ENCODE data around the gene FBRS. TPM values are rescaled to one million over a fixed set of nuclear protein-coding genes. Genes with fewer than 3 reads are reported as not detected.

FBRS gene
- total and polyA plus RNA-seq, 10 of the 15 experiments (the other 5 are each of a cell fraction or from before 2014, with no cell fraction given) = 0.45 to 87.6 (median 14.6) TPM

DNA sequence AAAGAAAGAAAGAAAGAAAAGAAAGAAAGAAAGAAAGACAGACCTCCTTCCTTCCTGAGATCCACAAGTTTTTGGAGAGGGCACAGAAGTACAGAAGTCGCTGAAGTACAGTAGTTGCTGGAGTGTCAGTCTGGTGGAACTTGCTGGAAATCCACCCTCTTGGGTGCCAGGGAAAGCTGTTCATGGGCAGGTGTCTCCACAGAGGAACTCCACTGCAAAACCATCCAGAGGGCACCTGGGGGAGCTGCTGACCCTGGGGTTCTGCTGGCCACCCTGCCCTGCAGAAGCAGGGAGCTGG is 11.0 kb upstream of the FBRS start:
- no TSS peak for BruUV-seq (replicated peaks)
- Histone ChIP-seq H3K27ac (ENCODE audit: control insufficient read depth, insufficient read depth) (no peak overlapping the region), H3K27me3 (replicated peaks in 1 of 2; ENCODE audit: control insufficient read depth in 2 of 2, insufficient read depth in 2 of 2, low read length in 1 of 2) (no peaks in the 10 kb centered on the region), H3K9ac (ENCODE audit: control insufficient read depth, insufficient read depth, low read length) (no peak overlapping the region), H2AFZ (ENCODE audit: control insufficient read depth, low read depth, low read length) (no peak overlapping the region), H3K79me2 (ENCODE audit: control insufficient read depth, insufficient read depth, low read length) (peaks cover 13% of the 10 kb centered on the region), H3K9me3 (replicated peaks; ENCODE audit: control insufficient read depth, insufficient read depth, low read length) (no peaks in the 10 kb centered on the region), H3K4me2 (ENCODE audit: control insufficient read depth, insufficient read depth) (no peak overlapping the region), H4K20me1 (ENCODE audit: control insufficient read depth, insufficient read depth) (no peaks in the 10 kb centered on the region), H3K4me3 (no peak overlapping the region), H3K36me3 (ENCODE audit: control insufficient read depth in 2 of 2, insufficient read depth in 2 of 2, low read length in 1 of 2) (no peaks in the 10 kb centered on the region), H3K4me1 (ENCODE audit: control insufficient read depth, insufficient read depth, low read length) (peaks cover 7% of the 10 kb centered on the region)
- CTCF ChIA-PET = interaction anchor here (1.0 to 1.1 kb wide), 2 partner anchors 9 to 46 kb away, joined by 3 read pairs; no protein-coding TSS in a partner anchor
- 100% methylated on average over 1 of the region's 1 CpG for WGBS (ENCODE audit: insufficient coverage, insufficient replicate concordance, low lambda C conversion rate, missing lambda C conversion rate)
- TF ChIP-seq ATF7 (IDR thresholded peaks at IDR 0.05; ENCODE audit: low read depth) (no peak), JUNB (IDR thresholded peaks at IDR 0.05) (no peak)
- ATAC-seq = no peak
- POLR2A ChIA-PET = interaction anchor here (0.6 to 1.0 kb wide), 2 partner anchors 11 to 13 kb away, joined by 6 read pairs; no protein-coding TSS in a partner anchor
- no peak for FAIRE-seq
- SMC1A ChIA-PET (ENCODE audit: uncharacterized antibody, unreplicated experiment) = no interaction called here
- intact Hi-C loops (cut with micrococcal nuclease; ENCODE audit: unreplicated experiment) = no loop called here
- in situ Hi-C loops (cut with MboI) = no loop called here
- DNase-seq (ENCODE audit: low read depth, low spot score) = no peak
- RAD21 ChIA-PET (ENCODE audit: unreplicated experiment) = no interaction called here

DNA sequence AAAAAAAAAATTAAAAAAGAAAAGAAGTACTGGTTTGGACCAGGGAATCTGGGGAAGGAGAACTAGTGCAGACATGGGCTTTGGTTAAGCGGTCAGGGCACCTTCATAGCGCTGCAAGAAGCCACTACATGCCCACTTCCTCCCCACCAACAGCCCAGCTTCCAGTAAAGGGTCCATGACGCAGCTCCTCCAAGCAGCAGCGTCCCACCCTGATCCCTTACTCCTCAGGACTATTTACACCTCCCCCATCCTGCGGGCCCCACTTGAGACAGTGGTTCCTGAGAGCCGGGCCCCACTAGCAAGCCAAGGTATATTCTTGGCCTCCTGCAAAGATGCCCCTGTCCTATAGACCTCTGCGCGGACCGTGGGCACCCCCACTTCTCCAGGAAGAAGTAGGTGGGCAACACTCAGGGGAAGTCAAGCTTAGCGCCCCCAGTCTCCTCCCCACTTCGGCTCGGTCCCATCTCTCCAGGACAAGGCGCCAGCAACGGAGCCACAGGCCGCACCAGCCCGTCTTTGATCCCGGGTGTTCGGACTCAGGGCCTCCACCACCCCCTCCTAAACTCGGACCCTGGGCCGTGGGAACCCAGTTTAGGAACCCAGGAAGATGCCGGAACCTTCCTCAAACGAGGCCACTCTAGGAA is 8.4 kb upstream of the FBRS start:
- 26% methylated on average over 22 of the region's 22 CpGs for WGBS (ENCODE audit: insufficient coverage, insufficient replicate concordance, low lambda C conversion rate, missing lambda C conversion rate)
- no peak for DNase-seq (ENCODE audit: low read depth, low spot score)
- ATAC-seq = no peak
- no peaks in the 10 kb centered on the region for H3K9me3 ChIP-seq (replicated peaks; ENCODE audit: control insufficient read depth, insufficient read depth, low read length)
- no peaks in the 10 kb centered on the region for H3K27me3 ChIP-seq (replicated peaks in 1 of 2; ENCODE audit: control insufficient read depth in 2 of 2, insufficient read depth in 2 of 2, low read length in 1 of 2)
- H3K36me3 ChIP-seq (ENCODE audit: control insufficient read depth in 2 of 2, insufficient read depth in 2 of 2, low read length in 1 of 2) = peaks cover 4 to 10% of the 10 kb centered on the region in 2 experiments
- peaks cover 15% of the 10 kb centered on the region for H3K4me1 ChIP-seq (ENCODE audit: control insufficient read depth, insufficient read depth, low read length)
- SMC1A ChIA-PET (ENCODE audit: uncharacterized antibody, unreplicated experiment) = interaction anchor here (1.0 to 1.8 kb wide), 7 partner anchors 8 to 558 kb away, joined by 3 to 11 read pairs (median 4); partner anchors contain the start of genes FBRS and TBX6
- H3K9ac ChIP-seq (ENCODE audit: control insufficient read depth, insufficient read depth, low read length) = peak overlapping the region; percentile 68
- POLR2A ChIA-PET = interaction anchor here (0.5 to 2.5 kb wide), 12 partner anchors 9 to 584 kb away, joined by 3 to 22 read pairs (median 4); partner anchors contain the start of genes ALDOA and FBRS
- TF ChIP-seq, protein P1, sequence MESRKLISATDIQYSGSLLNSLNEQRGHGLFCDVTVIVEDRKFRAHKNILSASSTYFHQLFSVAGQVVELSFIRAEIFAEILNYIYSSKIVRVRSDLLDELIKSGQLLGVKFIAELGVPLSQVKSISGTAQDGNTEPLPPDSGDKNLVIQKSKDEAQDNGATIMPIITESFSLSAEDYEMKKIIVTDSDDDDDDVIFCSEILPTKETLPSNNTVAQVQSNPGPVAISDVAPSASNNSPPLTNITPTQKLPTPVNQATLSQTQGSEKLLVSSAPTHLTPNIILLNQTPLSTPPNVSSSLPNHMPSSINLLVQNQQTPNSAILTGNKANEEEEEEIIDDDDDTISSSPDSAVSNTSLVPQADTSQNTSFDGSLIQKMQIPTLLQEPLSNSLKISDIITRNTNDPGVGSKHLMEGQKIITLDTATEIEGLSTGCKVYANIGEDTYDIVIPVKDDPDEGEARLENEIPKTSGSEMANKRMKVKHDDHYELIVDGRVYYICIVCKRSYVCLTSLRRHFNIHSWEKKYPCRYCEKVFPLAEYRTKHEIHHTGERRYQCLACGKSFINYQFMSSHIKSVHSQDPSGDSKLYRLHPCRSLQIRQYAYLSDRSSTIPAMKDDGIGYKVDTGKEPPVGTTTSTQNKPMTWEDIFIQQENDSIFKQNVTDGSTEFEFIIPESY (IDR thresholded peaks at IDR 0.05) = peak; percentile 73
- TF ChIP-seq BACH1 (IDR thresholded peaks at IDR 0.05; ENCODE audit: borderline replicate concordance) (0 out of 2 replicates have a peak, but pooled peaks have one; percentile 33), SPI1 (IDR thresholded peaks at IDR 0.05; ENCODE audit: borderline replicate concordance, insufficient read depth, low read depth, low read length) (peak; percentile 48; the same call in 1 of the 2 replicates), GATAD2B (conservative IDR thresholded peaks at IDR 0.05; ENCODE audit: low read depth) (0 out of 2 replicates have a peak, but pooled peaks have one; percentile 68), LARP7 (IDR thresholded peaks at IDR 0.05) (0 out of 2 replicates have a peak, but pooled peaks have one; percentile 34)
- TF ChIP-seq, protein P2, sequence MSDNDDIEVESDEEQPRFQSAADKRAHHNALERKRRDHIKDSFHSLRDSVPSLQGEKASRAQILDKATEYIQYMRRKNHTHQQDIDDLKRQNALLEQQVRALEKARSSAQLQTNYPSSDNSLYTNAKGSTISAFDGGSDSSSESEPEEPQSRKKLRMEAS (IDR thresholded peaks at IDR 0.05; ENCODE audit: low read depth, low read length) = no peak; the same call in 1 of the 2 replicates
- TF ChIP-seq, protein P3, sequence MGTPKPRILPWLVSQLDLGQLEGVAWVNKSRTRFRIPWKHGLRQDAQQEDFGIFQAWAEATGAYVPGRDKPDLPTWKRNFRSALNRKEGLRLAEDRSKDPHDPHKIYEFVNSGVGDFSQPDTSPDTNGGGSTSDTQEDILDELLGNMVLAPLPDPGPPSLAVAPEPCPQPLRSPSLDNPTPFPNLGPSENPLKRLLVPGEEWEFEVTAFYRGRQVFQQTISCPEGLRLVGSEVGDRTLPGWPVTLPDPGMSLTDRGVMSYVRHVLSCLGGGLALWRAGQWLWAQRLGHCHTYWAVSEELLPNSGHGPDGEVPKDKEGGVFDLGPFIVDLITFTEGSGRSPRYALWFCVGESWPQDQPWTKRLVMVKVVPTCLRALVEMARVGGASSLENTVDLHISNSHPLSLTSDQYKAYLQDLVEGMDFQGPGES (IDR thresholded peaks at IDR 0.05) = no peak
- TF ChIP-seq, protein P4, sequence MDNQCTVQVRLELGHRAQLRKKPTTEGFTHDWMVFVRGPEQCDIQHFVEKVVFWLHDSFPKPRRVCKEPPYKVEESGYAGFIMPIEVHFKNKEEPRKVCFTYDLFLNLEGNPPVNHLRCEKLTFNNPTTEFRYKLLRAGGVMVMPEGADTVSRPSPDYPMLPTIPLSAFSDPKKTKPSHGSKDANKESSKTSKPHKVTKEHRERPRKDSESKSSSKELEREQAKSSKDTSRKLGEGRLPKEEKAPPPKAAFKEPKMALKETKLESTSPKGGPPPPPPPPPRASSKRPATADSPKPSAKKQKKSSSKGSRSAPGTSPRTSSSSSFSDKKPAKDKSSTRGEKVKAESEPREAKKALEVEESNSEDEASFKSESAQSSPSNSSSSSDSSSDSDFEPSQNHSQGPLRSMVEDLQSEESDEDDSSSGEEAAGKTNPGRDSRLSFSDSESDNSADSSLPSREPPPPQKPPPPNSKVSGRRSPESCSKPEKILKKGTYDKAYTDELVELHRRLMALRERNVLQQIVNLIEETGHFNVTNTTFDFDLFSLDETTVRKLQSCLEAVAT (IDR thresholded peaks at IDR 0.05) = peak; percentile 91; the same call in 1 of the 2 replicates
- in situ Hi-C loops (cut with MboI) (loop anchor here (25.0 kb wide), 1 partner anchor 1237 kb away; no protein-coding TSS in a partner anchor), intact Hi-C loops (cut with micrococcal nuclease; ENCODE audit: unreplicated experiment) (loop anchor here (1.0 to 10.0 kb wide), 4 partner anchors 8 to 275 kb away; partner anchors contain the start of genes BCL7C, CTF1, FBRS and FBXL19)
- no peaks in the 10 kb centered on the region for H4K20me1 ChIP-seq (ENCODE audit: control insufficient read depth, insufficient read depth)
- TSS peak; percentile 96 for BruUV-seq (replicated peaks)
- H3K79me2 ChIP-seq (ENCODE audit: control insufficient read depth, insufficient read depth, low read length) = peaks cover 21% of the 10 kb centered on the region
- CTCF ChIA-PET = interaction anchor here (0.6 to 3.1 kb wide), 13 partner anchors 8 to 785 kb away, joined by 3 to 24 read pairs (median 4); partner anchors contain the start of gene PHKG2
- RAD21 ChIA-PET (ENCODE audit: unreplicated experiment) = interaction anchor here (1.0 to 2.3 kb wide), 10 partner anchors 9 to 114 kb away, joined by 3 to 13 read pairs (median 7); partner anchors contain the start of genes FBRS, ZNF689 and ZNF764
- H3K27ac ChIP-seq (ENCODE audit: control insufficient read depth, insufficient read depth) = peak overlapping the region; percentile 91
- H3K4me3 ChIP-seq = peak overlapping the region; percentile 54; the same call in 1 of the 2 replicates
- H2AFZ ChIP-seq (ENCODE audit: control insufficient read depth, low read depth, low read length) = peak overlapping the region; percentile 99
- peak overlapping the region; percentile 82 for H3K4me2 ChIP-seq (ENCODE audit: control insufficient read depth, insufficient read depth)
- FAIRE-seq = no peak
